Lung (tissue), 12 donors: Measurements from ENCODE around the gene HTR1D. TPM values are rescaled to one million over a fixed set of nuclear protein-coding genes. Genes with fewer than 3 reads are reported as not detected.

Experiments used
- ATAC-seq: fragments of 200-7000 bp; cut with Tn5 transposase; one replicate; pipeline ENCODE4 v1.9.1; 2020; ENCODE audit warnings: moderate number of reproducible peaks; ENCODE audit not compliant: insufficient read depth, low FRiP score
- DNase-seq, 3 donors: peaks; one replicate each; pipeline ENCODE4 v3.0.0-alpha.2; 2013 to 2017
- H3K27ac ChIP-seq, 2 donors: one replicate each; pipeline ENCODE4 v1.5.1; 2013; ENCODE audit warnings: mild to moderate bottlenecking in 2 of 2, moderate library complexity in 2 of 2, control low read depth in 1 of 2, inconsistent platforms in 1 of 2, low read depth in 1 of 2, low read length in 1 of 2
- H3K27me3 ChIP-seq, 3 donors: one replicate each; pipeline ENCODE4 v1.5.1; 2013; ENCODE audit warnings: low read length in 2 of 3; ENCODE audit not compliant: control insufficient read depth in 3 of 3, insufficient read depth in 3 of 3
- H3K36me3 ChIP-seq, 4 donors: one replicate each; pipeline ENCODE4 v1.5.1; 2013; ENCODE audit warnings: low read length in 4 of 4, mild to moderate bottlenecking in 1 of 4, moderate library complexity in 1 of 4; ENCODE audit not compliant: control insufficient read depth in 4 of 4, insufficient read depth in 4 of 4
- H3K4me1 ChIP-seq, 5 donors: one replicate each; pipeline ENCODE4 v1.5.1; 2013; ENCODE audit warnings: low read length in 5 of 5, mild to moderate bottlenecking in 2 of 5, moderate library complexity in 1 of 5; ENCODE audit not compliant: control insufficient read depth in 5 of 5, insufficient read depth in 5 of 5
- H3K4me3 ChIP-seq: one replicate; pipeline ENCODE4 v1.5.1; 2013; ENCODE audit warnings: mild to moderate bottlenecking, control low read depth, moderate library complexity
- H3K9ac ChIP-seq, 2 donors: one replicate each; pipeline ENCODE4 v1.5.1; 2013; ENCODE audit warnings: low read length in 2 of 2, control low read depth in 1 of 2; ENCODE audit not compliant: insufficient read depth in 1 of 2
- H3K9me3 ChIP-seq, 4 donors: one replicate each; pipeline ENCODE4 v1.5.1; 2013; ENCODE audit warnings: low read length in 3 of 4, mild to moderate bottlenecking in 1 of 4, moderate library complexity in 1 of 4; ENCODE audit not compliant: control insufficient read depth in 4 of 4, insufficient read depth in 3 of 4
- CTCF ChIP-seq: IDR thresholded peaks from 2 replicates; pipeline ENCODE4 v1.5.1; 2012; ENCODE audit warnings: mild to moderate bottlenecking; ENCODE audit errors: control extremely low read depth, extremely low read depth
- WGBS, 2 donors: extraction: QIAGEN DNeasy Blood & Tissue Kit; methylation state at CpG; one replicate each; pipeline ENCODE4 v1.1.7; 2013; 5-methylcytosine and 5-hydroxymethylcytosine counted together
- polyA plus RNA-seq, 2 donors: library from polyadenylated mRNA; stranded (reverse); fragments of 200-250 nt; gene quantifications; one replicate each; pipeline ENCODE4 v1.2.1, GENCODE V29; 2013
- total RNA-seq, 2 donors: library from RNA; depleted of rRNA in 1 of 2; stranded (reverse); fragments of >200 nt in 1 of 2; gene quantifications; one replicate each; pipeline ENCODE4 v1.2.1, GENCODE V29; 2014 to 2021
- donor health status: control.
- donor health status: control.
- donor health status: Bipolar disorder and iron deficiency.
- donor health status: healthy.
- donor health status: DM: yes; HTN: yes; CAD: no.

The HTR1D gene
- total and polyA plus RNA-seq, 4 donors = 0.18 to 0.30 (median 0.25) TPM; not detected in 1

- ATAC-seq = no peak
Measured at GRCh38 chr1:23215751-23216449, 1.4 kb downstream of the HTR1D start.

GRCh38 chr1:23215291-23215690, 2.0 kb downstream of the HTR1D start:
- Histone ChIP-seq H3K4me3 (no peak overlapping the region), H3K36me3 (no peaks in the 10 kb centered on the region), H3K9me3 (no peaks in the 10 kb centered on the region), H3K9ac (no peak overlapping the region), H3K4me1 (peaks cover 0 to 7% (median 3%) of the 10 kb centered on the region in 5 donors), H3K27ac (no peak overlapping the region), H3K27me3 (peaks cover 0 to 33% (median 31%) of the 10 kb centered on the region in 3 donors)
- no peak for DNase-seq
- TF ChIP-seq CTCF = no peak
- no peak for ATAC-seq
- 92% methylated on average over 3 of the region's 3 CpGs for WGBS, 2 donors

More at GRCh38 chr1:23215751-23216449, 1.4 kb downstream of the HTR1D start:
- WGBS, 2 donors = 63 to 66% methylated on average over 3 of the region's 3 CpGs
- Histone ChIP-seq H3K4me1 (peaks cover 0 to 7% (median 3%) of the 10 kb centered on the region in 5 donors), H3K4me3 (no peak overlapping the region), H3K36me3 (no peaks in the 10 kb centered on the region), H3K9ac (no peak overlapping the region), H3K27ac (no peak overlapping the region), H3K9me3 (no peaks in the 10 kb centered on the region), H3K27me3 (peaks cover 0 to 36% (median 29%) of the 10 kb centered on the region in 3 donors)
- no peak for TF ChIP-seq CTCF
- DNase-seq = peak in 1 of 3 donors; percentile 21

- H3K36me3 ChIP-seq = no peaks in the 10 kb centered on the region
- H3K9me3 ChIP-seq = no peaks in the 10 kb centered on the region
- DNase-seq (no peak), ATAC-seq (no peak)
- peaks cover 0 to 7% (median 3%) of the 10 kb centered on the region in 5 donors for H3K4me1 ChIP-seq
- no peak overlapping the region for H3K27ac ChIP-seq
- H3K9ac ChIP-seq = no peak overlapping the region
- no peak overlapping the region for H3K4me3 ChIP-seq
- peaks cover 0 to 33% (median 32%) of the 10 kb centered on the region in 3 donors for H3K27me3 ChIP-seq
- WGBS, 2 donors = 94% methylated on average over 4 of the region's 4 CpGs
- TF ChIP-seq CTCF = no peak
Measured at GRCh38 chr1:23214640-23215039, 2.7 kb downstream of the HTR1D start.

GRCh38 chr1:23211955-23212354, 5.3 kb downstream of the HTR1D start:
- no peak for TF ChIP-seq CTCF
- Histone ChIP-seq H3K27me3 (peaks cover 0 to 22% (median 17%) of the 10 kb centered on the region in 3 donors), H3K4me1 (peaks cover 0 to 5% (median 3%) of the 10 kb centered on the region in 5 donors), H3K36me3 (no peaks in the 10 kb centered on the region), H3K9ac (no peak overlapping the region), H3K27ac (no peak overlapping the region), H3K4me3 (no peak overlapping the region), H3K9me3 (no peaks in the 10 kb centered on the region)
- 44 to 65% methylated on average over 4 of the region's 4 CpGs for WGBS, 2 donors
- no peak for ATAC-seq
- no peak for DNase-seq
